ENCODE data around the gene CSRP3. TPM values are rescaled to one million over a fixed set of nuclear protein-coding genes. Genes with fewer than 3 reads are reported as not detected.

CSRP3 gene
- total RNA-seq: not detected

- POLR2A ChIA-PET: interaction anchor here (0.6 kb wide), 1 partner anchor 22 kb away, joined by 3 read pairs; no protein-coding TSS in a partner anchor
- H3K27ac Mint-ChIP-seq: no peak within 1 kb of the TSS
- no peak for DNase-seq
- no peaks in the 10 kb centered on the region for H3K4me1 Mint-ChIP-seq
- CTCF ChIA-PET: interaction anchor here (0.7 kb wide), 1 partner anchor 8 kb away, joined by 3 read pairs; no protein-coding TSS in a partner anchor
- H3K36me3 Mint-ChIP-seq (ENCODE audit: low read depth): no peaks in the 10 kb centered on the region
- no peak within 1 kb of the TSS for H3K4me3 Mint-ChIP-seq
- no peaks in the 10 kb centered on the region for H3K9me3 Mint-ChIP-seq
- H3K27me3 Mint-ChIP-seq: peaks cover 24% of the 10 kb centered on the region
These were observed at the start of gene CSRP3 for GRCh38 chr11:19201737-19202605. TSS of gene CSRP3 (minus strand) at chr11:19201983. CDS start at chr11:19192448, 9,535 bp downstream.

GRCh38 chr11:19251577-19251976 lies 49.8 kb upstream of the CSRP3 start:
- H3K36me3 Mint-ChIP-seq (ENCODE audit: low read depth): no peaks in the 10 kb centered on the region
- H3K27ac Mint-ChIP-seq: no peak overlapping the region
- ChIA-PET CTCF (no interaction called here), POLR2A (no interaction called here)
- H3K9me3 Mint-ChIP-seq: peaks cover 13% of the 10 kb centered on the region
- no peaks in the 10 kb centered on the region for H3K4me1 Mint-ChIP-seq
- peaks cover 59% of the 10 kb centered on the region for H3K27me3 Mint-ChIP-seq
- H3K4me3 Mint-ChIP-seq: no peak overlapping the region
- no peak for DNase-seq

- no peak overlapping the region for H3K27ac Mint-ChIP-seq
- CTCF ChIA-PET: interaction anchor here (2.3 kb wide), 1 partner anchor 11 kb away, joined by 8 read pairs; no protein-coding TSS in a partner anchor
- POLR2A ChIA-PET: no interaction called here
These were observed 45.0 kb upstream of the CSRP3 start for GRCh38 chr11:19246816-19247215.

GRCh38 chr11:19245351-19245750 lies 43.6 kb upstream of the CSRP3 start:
- Mint-ChIP-seq H3K27me3 (peaks cover 49% of the 10 kb centered on the region), H3K4me1 (peaks cover 24% of the 10 kb centered on the region), H3K9me3 (peaks cover 5% of the 10 kb centered on the region), H3K27ac (no peak overlapping the region), H3K4me3 (no peak overlapping the region), H3K36me3 (ENCODE audit: low read depth) (peaks cover 8% of the 10 kb centered on the region)
- DNase-seq: no peak
- ChIA-PET CTCF (interaction anchor here (0.5 to 2.3 kb wide), 2 partner anchors 10 to 423 kb away, joined by 3 to 8 read pairs; no protein-coding TSS in a partner anchor), POLR2A (no interaction called here)

More at GRCh38 chr11:19246816-19247215, 45.0 kb upstream of the CSRP3 start:
- H3K27me3 Mint-ChIP-seq: peaks cover 55% of the 10 kb centered on the region
- peaks cover 5% of the 10 kb centered on the region for H3K9me3 Mint-ChIP-seq
- no peak for DNase-seq
- H3K36me3 Mint-ChIP-seq (ENCODE audit: low read depth): peaks cover 3% of the 10 kb centered on the region
- no peak overlapping the region for H3K4me3 Mint-ChIP-seq
- peaks cover 24% of the 10 kb centered on the region for H3K4me1 Mint-ChIP-seq

- Mint-ChIP-seq H3K36me3 (ENCODE audit: low read depth) (peaks cover 11% of the 10 kb centered on the region), H3K4me1 (peaks cover 26% of the 10 kb centered on the region), H3K27ac (no peak overlapping the region), H3K9me3 (peaks cover 4% of the 10 kb centered on the region), H3K27me3 (peaks cover 42% of the 10 kb centered on the region), H3K4me3 (no peak overlapping the region)
- POLR2A ChIA-PET: interaction anchor here (0.7 kb wide), 1 partner anchor 9 kb away, joined by 4 read pairs; no protein-coding TSS in a partner anchor
- no peak for DNase-seq
- CTCF ChIA-PET: interaction anchor here (0.5 to 2.3 kb wide), 2 partner anchors 9 to 424 kb away, joined by 3 to 8 read pairs; no protein-coding TSS in a partner anchor
These were observed 42.8 kb upstream of the CSRP3 start for GRCh38 chr11:19244621-19245020.

GRCh38 chr11:19244084-19244483 lies 42.3 kb upstream of the CSRP3 start:
- Mint-ChIP-seq H3K27ac (no peak overlapping the region), H3K4me3 (no peak overlapping the region), H3K4me1 (peaks cover 30% of the 10 kb centered on the region), H3K27me3 (peaks cover 37% of the 10 kb centered on the region), H3K9me3 (no peaks in the 10 kb centered on the region), H3K36me3 (ENCODE audit: low read depth) (peaks cover 15% of the 10 kb centered on the region)
- POLR2A ChIA-PET: interaction anchor here (0.7 kb wide), 1 partner anchor 8 kb away, joined by 4 read pairs; no protein-coding TSS in a partner anchor
- no peak for DNase-seq
- CTCF ChIA-PET: interaction anchor here (1.0 kb wide), 1 partner anchor 16 kb away, joined by 3 read pairs; no protein-coding TSS in a partner anchor

GRCh38 chr11:19243613-19244012 lies 41.8 kb upstream of the CSRP3 start:
- DNase-seq: no peak
- Mint-ChIP-seq H3K9me3 (no peaks in the 10 kb centered on the region), H3K4me3 (no peak overlapping the region), H3K4me1 (peaks cover 34% of the 10 kb centered on the region), H3K27me3 (peaks cover 32% of the 10 kb centered on the region), H3K36me3 (ENCODE audit: low read depth) (peaks cover 20% of the 10 kb centered on the region), H3K27ac (no peak overlapping the region)
- POLR2A ChIA-PET: no interaction called here
- CTCF ChIA-PET: interaction anchor here (1.0 kb wide), 1 partner anchor 16 kb away, joined by 3 read pairs; no protein-coding TSS in a partner anchor

GRCh38 chr11:19243143-19243542 lies 41.4 kb upstream of the CSRP3 start:
- peaks cover 27% of the 10 kb centered on the region for H3K27me3 Mint-ChIP-seq
- DNase-seq: peak; percentile 10
- ChIA-PET CTCF (interaction anchor here (1.0 kb wide), 1 partner anchor 17 kb away, joined by 3 read pairs; no protein-coding TSS in a partner anchor), POLR2A (no interaction called here)
- H3K27ac Mint-ChIP-seq: no peak overlapping the region
- peak overlapping the region; percentile 98 for H3K4me3 Mint-ChIP-seq
- H3K9me3 Mint-ChIP-seq: no peaks in the 10 kb centered on the region
- peaks cover 23% of the 10 kb centered on the region for H3K36me3 Mint-ChIP-seq (ENCODE audit: low read depth)
- peaks cover 38% of the 10 kb centered on the region for H3K4me1 Mint-ChIP-seq

- DNase-seq: peak; percentile 13
- Mint-ChIP-seq H3K4me1 (peaks cover 41% of the 10 kb centered on the region), H3K27ac (peak overlapping the region; percentile 92), H3K4me3 (peak overlapping the region; percentile 98), H3K9me3 (no peaks in the 10 kb centered on the region), H3K27me3 (peaks cover 23% of the 10 kb centered on the region), H3K36me3 (ENCODE audit: low read depth) (peaks cover 30% of the 10 kb centered on the region)
- ChIA-PET CTCF (interaction anchor here (0.8 kb wide), 1 partner anchor 8 kb away, joined by 5 read pairs; no protein-coding TSS in a partner anchor), POLR2A (no interaction called here)
These were observed 40.6 kb upstream of the CSRP3 start for GRCh38 chr11:19242179-19242932.

GRCh38 chr11:19241260-19242178 lies 39.7 kb upstream of the CSRP3 start:
- Mint-ChIP-seq H3K9me3 (no peaks in the 10 kb centered on the region), H3K27ac (peak overlapping the region; percentile 92), H3K27me3 (peaks cover 15% of the 10 kb centered on the region), H3K4me1 (peaks cover 44% of the 10 kb centered on the region), H3K4me3 (peak overlapping the region; percentile 98), H3K36me3 (ENCODE audit: low read depth) (peaks cover 39% of the 10 kb centered on the region)
- peak; percentile 73 for DNase-seq
- ChIA-PET POLR2A (interaction anchor here (1.1 kb wide), 1 partner anchor 19 kb away, joined by 3 read pairs; no protein-coding TSS in a partner anchor), CTCF (interaction anchor here (0.7 to 1.1 kb wide), 3 partner anchors 9 to 171 kb away, joined by 3 to 5 read pairs (median 5); no protein-coding TSS in a partner anchor)

- Mint-ChIP-seq H3K36me3 (ENCODE audit: low read depth) (peaks cover 48% of the 10 kb centered on the region), H3K4me1 (peaks cover 49% of the 10 kb centered on the region), H3K27me3 (peaks cover 8% of the 10 kb centered on the region), H3K27ac (peak within 1 kb of the TSS; percentile 92), H3K4me3 (peak within 1 kb of the TSS; percentile 98), H3K9me3 (no peaks in the 10 kb centered on the region)
- POLR2A ChIA-PET: interaction anchor here (0.9 to 1.1 kb wide), 2 partner anchors 9 to 18 kb away, joined by 3 read pairs; no protein-coding TSS in a partner anchor
- CTCF ChIA-PET: interaction anchor here (0.7 to 1.1 kb wide), 2 partner anchors 13 to 170 kb away, joined by 3 to 5 read pairs; no protein-coding TSS in a partner anchor
- DNase-seq: peak; percentile 94
These were observed 38.9 kb upstream of the CSRP3 start, which contains the start of gene E2F8 for GRCh38 chr11:19240420-19241259. TSS of gene E2F8 (minus strand) at chr11:19240945. CDS start at chr11:19240121, 824 bp downstream.
